Measurements from ENCODE around the gene HOXA13.

Gene HOXA13

DNA sequence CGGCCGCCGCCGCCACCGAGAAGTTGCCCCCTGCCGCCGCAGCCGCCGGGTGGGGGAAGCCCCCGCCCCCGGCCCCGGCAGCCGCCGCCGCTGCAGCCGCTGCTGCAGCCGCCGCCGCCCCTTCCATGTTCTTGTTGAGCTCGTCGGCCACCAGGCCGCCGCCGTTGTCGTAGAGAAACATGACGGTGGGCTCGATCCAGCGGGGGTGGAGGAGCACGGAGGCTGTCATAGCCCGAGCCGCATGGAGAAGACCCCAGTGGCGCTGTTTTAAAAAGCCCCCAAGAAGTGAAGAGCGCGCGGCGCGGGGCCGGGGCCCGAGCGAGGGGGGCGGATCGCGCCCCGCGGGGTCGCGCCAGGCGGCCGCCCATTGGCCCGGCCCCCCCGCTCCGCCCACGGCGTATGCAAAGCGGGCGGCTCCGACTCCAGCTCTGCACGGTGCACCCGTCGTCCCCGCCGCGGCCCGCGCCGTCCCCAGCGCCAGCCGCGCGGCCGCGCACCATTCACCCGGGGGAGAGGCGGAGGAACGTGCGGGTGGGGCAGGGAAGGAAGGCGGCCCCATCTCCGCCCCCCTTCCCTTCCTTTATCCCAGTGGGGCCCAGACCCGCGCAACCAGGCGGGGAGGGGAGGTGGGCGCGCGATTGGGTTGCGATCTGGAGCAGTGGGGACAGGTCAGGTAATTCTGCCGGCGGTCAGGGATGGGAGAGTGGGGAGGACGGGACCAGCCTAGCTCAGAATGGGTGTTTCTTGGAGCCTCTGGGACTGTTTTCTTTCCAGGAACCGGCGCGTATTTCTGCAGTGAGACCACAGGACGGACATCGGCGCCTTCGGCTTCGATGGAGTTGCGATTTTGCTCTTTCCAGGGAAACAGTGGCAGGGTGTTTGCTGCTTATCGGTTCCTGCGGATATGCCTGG, at the start of gene HOXA13:
HOXA13 (minus strand) TSS at position 243 of the 912 bp plus-strand sequence; CDS start at position 229, 14 bp downstream.
- in situ Hi-C loops (cut with HindIII; ENCODE audit: low sequenced_read_pairs): loop anchor here (25.0 kb wide), 3 partner anchors 337 to 812 kb away; no protein-coding TSS in a partner anchor

DNA sequence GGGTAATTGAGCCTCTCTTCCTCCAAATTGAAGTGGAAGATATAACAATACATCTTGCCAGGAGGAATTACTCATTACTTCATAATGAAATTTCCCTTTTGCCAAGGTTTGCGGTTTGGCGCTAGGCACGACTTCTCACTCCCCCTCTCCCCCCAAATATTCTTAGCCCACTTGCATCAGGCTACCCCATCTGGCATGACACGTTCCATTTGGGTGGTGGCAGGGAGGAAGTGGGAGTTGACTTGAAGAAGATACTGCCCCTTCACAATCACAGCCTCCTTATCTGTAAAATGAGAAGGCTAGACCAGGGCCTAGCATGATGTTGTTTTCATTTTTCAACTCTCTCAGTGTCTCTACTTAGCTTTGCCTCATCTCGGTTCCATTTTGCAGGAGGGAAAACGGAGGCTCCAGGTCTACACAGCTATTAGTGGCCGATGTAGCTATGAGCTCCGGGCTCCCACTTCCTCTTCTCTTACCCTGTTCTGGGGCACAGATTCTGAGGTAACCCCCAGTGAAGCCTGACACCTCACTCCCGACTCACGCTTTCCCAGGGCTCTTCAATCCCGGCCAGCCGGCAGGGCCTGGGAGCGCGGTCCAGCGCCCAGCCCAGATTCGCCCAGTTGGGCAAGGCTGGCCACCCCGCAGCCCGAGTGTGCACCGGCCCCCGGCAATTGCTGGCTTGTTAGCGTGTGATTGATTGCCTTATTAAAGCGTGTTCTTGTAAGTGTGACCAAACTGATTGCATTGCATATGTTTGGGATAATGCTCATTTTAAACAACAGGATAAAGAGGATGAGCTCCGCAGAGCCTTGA, 49.2 kb upstream of the HOXA13 start:
- in situ Hi-C loops (cut with HindIII; ENCODE audit: low sequenced_read_pairs): no loop called here

DNA sequence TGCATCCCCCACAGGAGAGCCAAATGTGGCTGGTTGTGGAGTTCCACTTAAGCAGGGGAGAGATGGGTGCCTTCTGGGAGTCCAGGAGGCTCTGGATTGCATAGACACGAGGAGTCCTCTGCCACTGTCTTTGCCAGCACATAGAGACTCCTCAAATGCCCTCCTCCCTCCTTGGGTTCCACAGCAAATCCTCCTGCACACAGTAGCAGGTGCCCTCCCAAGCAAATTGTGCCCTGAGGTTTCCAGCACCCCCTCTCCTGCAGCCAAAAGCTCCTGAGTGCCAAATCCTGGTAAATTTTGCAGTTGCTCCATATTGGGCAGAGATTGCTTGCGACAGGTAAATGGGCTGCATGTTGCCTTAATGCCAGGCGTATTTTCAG, 48.5 kb upstream of the HOXA13 start:
- in situ Hi-C loops (cut with HindIII; ENCODE audit: low sequenced_read_pairs): no loop called here

DNA sequence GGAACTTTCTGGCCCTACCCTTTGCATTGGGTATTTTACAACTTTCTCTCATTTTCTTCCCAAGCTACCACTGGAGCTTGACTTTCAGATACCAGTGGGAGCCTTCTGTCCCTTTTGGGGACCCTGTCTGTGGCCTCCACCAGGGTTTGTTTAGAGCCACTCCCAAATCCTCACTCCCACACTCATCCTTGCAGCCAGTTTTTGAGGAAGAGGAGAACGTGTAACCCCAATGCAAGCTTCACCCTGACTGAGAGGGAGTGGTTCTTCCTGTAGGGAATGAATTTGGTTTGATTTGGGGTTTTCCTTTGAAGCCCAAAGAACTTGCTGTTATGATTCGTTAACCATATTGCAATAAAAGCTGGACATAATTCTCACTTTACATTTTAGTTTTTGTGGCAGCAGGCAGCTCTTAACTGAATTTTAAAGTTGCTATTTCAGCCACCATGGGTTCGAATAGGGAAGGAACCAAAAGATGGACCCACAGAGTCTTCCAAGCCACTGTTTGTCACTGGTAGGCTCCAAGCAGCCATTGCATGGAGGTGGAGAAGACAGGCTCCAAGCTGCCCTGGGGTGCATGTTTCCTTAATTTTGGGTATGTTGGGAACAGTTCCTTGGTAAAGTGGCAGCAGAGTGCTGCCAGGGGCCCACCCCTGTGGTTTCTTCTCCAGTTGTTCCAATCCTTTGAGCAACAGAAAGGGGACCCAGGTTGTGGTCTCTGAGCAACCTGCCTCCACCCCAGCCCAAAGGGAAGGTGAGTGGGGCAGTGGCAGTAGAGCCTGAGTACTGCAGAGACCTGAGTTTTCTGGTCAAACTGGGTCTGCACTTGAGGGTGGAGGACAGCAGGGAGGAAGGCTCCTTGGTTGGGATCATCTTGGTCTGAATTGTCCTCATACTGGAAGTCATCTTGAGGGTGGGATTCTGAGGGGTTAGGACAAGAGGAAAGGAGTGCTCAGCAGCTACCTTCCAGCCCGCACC, 47.8 kb upstream of the HOXA13 start:
- in situ Hi-C loops (cut with HindIII; ENCODE audit: low sequenced_read_pairs): no loop called here

DNA sequence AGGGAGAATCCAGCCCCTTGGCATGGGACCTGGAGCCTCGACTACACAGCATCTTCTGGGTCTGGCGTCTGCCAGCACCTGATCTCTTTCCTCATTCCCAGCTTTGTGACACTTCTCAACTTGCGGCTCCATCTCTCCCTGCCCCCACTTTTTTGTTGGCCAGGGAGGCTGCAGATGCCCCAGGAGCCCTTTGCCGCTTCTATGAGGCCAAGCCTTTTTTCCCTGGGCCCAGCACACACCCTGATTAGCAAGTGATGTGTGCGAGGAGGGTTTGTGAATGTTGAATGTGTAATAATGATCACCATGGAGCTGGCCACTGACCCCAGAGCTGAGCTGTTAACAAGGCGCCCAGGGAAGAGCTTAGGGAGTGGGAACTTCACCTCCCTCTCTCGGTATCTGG, 47.1 kb upstream of the HOXA13 start:
- in situ Hi-C loops (cut with HindIII; ENCODE audit: low sequenced_read_pairs): no loop called here

DNA sequence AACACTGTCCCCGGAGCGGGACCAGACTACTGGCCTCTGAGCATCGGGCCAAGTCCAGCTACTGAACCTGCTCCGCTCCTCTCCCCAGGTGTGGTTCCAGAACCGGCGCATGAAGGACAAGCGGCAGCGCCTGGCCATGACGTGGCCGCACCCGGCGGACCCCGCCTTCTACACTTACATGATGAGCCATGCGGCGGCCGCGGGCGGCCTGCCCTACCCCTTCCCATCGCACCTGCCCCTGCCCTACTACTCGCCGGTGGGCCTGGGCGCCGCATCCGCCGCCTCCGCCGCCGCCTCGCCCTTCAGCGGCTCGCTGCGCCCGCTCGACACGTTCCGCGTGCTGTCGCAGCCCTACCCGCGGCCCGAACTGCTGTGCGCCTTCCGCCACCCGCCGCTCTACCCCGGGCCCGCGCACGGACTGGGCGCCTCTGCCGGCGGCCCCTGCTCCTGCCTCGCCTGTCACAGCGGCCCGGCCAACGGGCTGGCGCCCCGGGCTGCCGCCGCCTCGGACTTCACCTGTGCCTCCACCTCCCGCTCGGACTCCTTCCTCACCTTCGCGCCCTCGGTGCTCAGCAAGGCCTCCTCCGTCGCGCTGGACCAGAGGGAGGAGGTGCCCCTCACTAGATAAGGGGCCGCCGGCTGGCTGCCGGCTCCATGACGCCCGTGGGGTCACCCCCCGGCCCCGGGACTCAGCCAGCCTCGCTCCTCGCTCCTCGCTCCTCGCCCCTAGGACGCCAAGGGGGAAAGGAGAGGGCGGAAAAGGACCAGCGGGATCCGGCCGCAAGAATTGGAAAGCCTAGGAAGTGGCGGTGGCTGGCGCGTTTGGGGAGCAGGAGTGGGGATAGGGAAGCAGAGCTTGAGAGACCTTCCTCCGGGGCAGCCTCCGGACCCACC, 46.2 kb upstream of the HOXA13 start:
- in situ Hi-C loops (cut with HindIII; ENCODE audit: low sequenced_read_pairs): no loop called here

DNA sequence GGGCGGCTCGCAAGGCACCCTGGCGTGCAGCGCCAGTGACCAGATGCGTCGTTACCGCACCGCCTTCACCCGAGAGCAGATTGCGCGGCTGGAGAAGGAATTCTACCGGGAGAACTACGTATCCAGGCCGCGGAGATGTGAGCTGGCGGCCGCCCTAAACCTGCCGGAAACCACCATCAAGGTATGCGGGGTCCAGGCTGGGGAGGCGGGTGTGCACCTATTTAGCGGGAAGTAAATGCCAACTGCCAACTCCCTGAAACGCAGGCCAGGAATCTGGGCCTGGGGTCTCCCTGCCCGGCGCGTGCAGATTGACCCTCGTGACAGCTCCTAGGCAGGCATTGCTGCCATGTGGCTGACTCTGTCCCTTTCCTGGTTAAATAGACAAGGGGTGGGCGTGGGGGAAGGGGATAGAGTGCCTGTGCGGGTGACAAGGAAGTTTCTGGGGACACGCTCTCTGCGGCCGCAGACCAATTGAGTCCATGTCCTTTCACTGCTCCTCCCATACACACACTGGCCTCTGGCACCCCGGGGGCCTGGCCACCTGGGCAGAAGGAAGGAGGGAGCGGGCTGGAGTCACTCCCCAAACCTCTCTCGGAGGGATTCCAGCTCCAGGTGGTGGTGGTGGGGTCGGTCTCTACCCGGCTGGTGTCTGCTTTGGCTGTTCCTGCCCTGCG, 45.4 kb upstream of the HOXA13 start:
- in situ Hi-C loops (cut with HindIII; ENCODE audit: low sequenced_read_pairs): no loop called here

DNA sequence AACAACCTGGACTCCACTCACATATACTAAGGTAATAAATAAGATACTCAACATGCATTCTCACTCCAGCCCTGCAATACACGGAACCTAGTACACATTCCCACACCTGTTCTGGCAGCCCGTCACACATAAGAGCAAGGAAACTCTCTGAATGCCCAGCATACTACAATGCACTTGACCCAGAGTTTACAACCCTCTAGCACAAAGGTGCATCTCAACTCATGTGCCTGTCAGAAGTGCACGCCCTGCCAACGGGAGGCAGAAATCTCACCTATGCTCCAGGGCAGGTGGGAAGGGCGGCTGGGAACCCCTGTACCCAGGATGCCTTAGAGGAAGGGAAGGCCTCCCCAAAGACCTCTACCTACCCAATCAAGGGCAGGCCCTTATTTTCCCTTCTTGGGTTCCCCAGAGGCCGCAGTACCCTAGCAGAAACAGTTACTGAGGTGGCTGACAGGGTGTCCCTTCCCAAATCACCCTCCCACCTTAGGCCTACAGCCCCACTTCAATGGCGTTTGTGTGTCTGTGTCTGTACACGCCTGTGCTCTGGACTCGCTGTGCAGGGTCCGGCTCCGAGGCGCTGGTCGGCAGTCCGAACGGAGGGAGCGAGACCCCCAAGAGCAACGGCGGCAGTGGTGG, 44.7 kb upstream of the HOXA13 start:
- in situ Hi-C loops (cut with HindIII; ENCODE audit: low sequenced_read_pairs): no loop called here

DNA sequence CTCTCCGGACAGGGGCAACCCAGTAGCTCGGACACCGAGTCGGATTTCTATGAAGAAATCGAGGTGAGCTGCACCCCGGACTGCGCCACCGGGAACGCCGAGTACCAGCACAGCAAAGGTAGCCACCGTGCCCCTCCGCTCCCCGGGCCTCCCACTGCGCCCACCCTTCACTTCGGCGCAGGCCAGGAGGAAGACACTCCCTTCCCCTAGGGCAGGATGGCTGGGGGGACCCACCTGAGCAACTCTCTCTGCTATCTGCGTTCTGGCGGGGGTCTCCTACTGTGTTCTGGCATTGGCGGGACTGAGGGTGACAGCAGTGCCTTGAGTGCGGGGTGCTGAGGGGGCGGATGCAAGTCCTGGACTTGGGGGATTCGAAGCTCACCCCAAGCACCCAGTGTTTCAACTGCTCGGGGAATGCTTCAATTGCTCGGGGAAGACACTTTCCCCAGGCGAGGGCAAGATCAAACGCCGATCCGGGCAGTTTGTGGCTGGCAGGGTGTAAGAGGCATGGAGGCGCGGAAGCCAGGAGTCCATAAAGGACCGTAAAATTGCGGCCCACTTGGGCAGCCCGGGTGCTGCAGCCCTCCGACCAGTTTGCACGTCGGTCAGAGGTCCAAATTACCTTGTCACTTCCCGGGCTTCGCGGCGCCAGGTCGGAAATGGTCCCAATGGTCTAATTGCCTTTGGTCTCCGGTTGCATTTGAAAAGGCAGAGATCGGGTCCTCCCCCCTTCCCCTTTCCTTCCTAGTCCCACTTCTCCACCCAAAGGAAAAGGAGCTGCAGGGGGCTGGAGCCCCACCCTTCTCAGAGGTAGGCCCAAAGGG, 43.7 kb upstream of the HOXA13 start:
- in situ Hi-C loops (cut with HindIII; ENCODE audit: low sequenced_read_pairs): no loop called here

DNA sequence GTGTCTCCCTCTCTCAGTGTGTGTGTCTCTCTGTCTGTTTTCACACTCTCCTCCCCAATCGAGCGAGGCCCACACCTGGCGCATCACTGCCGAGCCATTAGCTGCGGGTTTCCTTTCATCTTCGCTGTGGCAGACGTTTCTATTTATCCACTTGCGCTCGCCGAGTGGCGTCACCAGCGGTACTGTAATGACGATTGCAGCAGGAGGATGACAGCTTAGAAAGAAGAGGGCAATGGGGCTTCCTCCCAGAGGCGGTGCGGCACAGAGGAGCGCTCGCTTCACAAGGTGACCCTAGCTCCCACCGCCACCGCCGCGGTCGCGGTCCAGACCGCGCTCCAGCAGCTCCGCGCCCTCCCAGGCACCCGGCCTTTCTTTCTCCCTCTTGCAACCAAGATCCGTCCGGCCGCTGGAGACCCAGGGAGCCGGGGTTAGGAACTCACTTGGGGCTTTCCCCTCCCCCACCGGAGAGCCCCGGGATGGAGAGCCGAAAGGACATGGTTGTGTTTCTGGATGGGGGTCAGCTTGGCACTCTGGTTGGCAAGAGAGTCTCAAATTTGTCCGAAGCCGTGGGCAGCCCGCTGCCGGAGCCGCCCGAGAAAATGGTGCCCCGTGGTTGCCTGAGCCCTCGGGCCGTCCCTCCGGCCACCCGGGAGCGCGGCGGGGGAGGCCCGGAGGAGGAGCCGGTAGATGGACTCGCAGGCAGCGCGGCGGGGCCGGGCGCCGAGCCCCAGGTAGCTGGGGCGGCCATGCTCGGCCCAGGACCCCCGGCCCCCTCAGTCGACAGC, 42.9 kb upstream of the HOXA13 start, which contains the start of gene EVX1:
EVX1 (plus strand) TSS at position 248 of the 785 bp plus-strand sequence; CDS start at position 477, 229 bp downstream.
- in situ Hi-C loops (cut with HindIII; ENCODE audit: low sequenced_read_pairs): no loop called here

DNA sequence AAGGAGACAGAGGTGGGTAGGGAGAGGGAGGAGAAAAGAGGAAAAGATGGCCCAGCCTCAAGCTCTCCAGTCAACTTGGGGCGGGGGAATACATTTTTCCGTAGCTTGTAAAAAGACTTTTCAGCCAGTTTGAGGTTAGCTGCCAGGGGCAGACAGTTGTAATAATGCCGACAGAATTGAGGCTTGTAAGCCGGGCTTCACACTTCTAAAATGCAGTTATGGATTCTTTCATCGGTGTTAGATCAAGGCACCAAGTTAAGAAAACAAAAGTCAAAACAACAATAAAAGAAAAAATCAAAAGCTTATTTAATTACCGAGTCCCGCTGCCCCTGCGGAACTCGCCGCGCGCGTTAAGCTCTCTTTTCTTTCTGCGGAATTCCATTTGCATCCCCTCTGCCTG, 42.3 kb upstream of the HOXA13 start:
- in situ Hi-C loops (cut with HindIII; ENCODE audit: low sequenced_read_pairs): no loop called here

DNA sequence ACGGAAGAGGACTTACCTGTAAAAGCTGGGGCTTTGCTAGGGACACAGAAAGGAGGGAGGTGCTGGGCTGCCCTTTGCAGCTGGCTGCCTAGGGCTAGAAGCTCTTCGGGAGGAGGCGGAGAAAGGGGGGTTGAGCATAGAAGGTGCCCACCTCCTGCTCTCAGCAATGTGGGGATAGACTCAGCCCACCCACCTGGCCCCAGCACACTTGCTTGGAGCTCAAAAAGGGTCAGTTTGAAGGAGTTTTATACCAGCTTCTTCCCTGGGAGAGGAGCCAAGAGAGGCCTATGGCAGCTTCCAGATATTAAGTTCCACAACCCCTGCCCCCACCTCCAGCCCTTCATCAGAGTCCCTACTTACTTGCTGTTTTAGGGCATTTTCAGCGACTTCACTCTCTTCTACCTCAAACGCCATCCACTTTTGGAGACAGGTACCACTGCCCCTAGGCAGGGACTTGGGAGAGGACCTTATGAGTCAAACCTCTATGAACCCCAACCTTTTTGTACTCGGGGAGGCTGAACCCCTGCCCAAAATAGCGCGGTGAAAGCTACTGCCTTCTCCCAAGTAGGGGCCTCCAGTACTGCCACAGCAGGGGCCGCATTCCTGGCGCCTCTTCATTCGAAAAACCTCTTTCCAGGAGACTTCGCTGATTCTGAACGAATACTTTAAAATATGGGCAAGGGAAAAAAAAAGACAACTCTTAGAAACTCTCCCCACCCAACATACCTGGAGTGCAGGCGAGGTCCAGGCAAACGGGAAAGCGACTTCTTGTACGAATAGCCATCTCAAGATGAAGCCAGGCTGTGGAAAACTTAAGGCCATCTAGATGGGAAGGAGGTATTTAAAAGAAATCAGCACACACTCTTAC, 41.5 kb upstream of the HOXA13 start:
- in situ Hi-C loops (cut with HindIII; ENCODE audit: low sequenced_read_pairs): no loop called here

DNA sequence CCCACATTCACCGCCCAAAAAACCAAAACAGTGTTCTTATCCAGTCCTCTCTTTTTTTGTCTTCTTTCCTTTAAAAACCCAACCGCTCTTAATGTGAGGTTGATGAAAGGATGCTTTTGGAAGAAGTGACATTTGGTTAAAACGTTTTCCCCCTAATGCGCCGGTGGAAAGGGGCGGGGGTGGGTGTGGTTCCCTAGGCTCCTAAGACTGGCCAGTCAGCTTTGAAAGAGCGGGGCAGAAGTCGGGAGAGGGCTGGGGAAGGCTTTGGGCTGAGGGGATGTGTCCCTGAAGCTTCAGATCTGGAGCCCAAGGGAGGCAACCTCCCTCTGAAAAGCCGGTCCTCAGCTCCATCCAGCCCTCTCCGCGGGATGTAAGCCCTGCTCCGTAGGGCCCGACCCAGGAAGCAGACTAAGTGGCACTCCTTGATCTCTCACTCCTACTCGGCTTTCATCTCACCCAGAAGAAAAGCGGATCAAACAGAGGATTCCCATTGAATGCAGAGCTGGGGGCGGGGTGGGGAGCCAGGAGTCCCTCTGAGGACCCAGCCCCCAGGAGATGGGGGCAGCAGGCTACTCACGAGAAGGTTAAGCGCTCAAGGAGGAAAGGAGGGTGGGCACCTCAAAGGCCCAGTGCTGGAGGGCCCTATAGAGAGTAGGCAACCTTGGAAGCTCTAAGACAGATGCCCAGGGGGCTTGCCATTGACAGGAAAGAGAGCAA, 40.3 kb upstream of the HOXA13 start:
- in situ Hi-C loops (cut with HindIII; ENCODE audit: low sequenced_read_pairs): no loop called here

DNA sequence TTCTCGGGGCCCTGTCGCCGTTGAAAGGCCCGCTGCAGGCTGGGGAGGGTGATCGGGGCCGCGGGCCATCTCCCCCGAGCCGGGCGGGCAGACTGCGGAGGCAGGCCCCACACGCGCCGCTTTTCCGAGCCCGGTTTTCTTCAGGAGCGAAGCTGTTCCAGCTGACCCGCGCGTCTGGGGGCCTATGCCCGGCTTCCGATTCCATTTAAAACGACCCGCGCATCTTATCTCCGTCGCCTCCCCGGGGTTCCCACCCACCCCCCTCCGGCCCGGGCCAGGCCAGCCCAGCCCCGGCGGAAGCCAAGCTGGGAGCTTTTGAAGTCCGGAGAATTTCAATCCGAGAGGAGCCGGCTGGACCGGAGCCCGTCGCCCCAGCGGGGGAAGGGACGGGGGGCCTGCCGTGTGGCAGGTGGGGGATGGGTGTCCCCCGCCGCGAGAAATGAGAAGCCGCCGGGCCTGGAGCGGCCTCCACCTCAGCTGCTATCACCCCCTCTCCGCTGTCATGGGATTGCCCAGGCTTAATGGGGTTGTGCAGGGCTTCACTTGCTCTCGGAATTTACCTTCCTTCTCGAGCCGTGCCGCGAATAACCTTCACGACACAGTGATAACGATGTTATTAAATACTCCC, 39.6 kb upstream of the HOXA13 start:
- in situ Hi-C loops (cut with HindIII; ENCODE audit: low sequenced_read_pairs): no loop called here

DNA sequence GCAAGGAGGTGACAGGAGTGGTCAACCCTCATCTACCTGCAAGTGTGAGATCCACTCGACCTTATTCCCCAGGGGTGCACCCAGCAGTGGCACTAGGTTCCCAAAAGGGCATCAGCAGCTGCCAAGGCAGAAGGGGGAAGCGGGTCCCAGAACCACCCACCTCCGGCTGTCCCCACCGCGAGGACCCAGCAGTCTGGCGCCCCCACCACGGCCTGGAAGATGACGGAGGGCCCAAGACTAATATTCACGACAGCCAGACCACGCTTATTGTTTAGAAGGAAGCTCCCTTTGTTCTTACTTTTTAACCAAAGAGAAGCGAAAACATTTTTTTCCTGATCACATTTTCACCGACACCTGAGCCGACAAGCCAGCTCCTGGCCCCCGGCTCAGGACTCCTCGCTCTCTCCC, 39.1 kb upstream of the HOXA13 start:
- in situ Hi-C loops (cut with HindIII; ENCODE audit: low sequenced_read_pairs): no loop called here

Measured in DLD1 (cell line).